IMR-90 (cell line): ENCODE measurements around the gene MBD2. TPM values are rescaled to one million over a fixed set of nuclear protein-coding genes. Genes with fewer than 3 reads are reported as not detected.

ENCODE experiments used
- ATAC-seq: fragments of 200-7000 bp; cut with Tn5 transposase; 2 replicates; pipeline ENCODE4 v1.9.1; 2020; ENCODE audit warnings: low read depth, mild to moderate bottlenecking, moderate library complexity
- BruUV-seq: library from RNA; stranded (reverse); fragments of 400-500 nt; replicated peaks from 2 replicates; lab custom pipeline; 2021; lab: Mats Ljungman, UMichigan
- CTCF ChIA-PET: fragments of 300-600 bp; formaldehyde crosslinking; extraction: SDS; loops from one replicate; lab custom pipeline; 2021; ENCODE audit warnings: antibody characterized with exemption; lab: Yijun Ruan, JAX
- POLR2A ChIA-PET: fragments of 300-600 bp; sonication (Branson Sonifier 250); formaldehyde crosslinking; loops from one replicate; lab custom pipeline; 2022; ENCODE audit warnings: antibody characterized with exemption; ENCODE audit not compliant: unreplicated experiment; lab: Charles Lee
- DNase-seq: peaks from one replicate; pipeline ENCODE4 v3.0.0; 2013
- H2AFZ ChIP-seq: replicated peaks from 2 replicates; pipeline ENCODE3; 2013; ENCODE audit warnings: low read length, mild to moderate bottlenecking; ENCODE audit not compliant: poor library complexity
- H2AK5ac ChIP-seq: 2 replicates; pipeline ENCODE4 v1.6.1; 2013; ENCODE audit warnings: low read depth, low read length, inconsistent platforms
- H2AK9ac ChIP-seq: replicated peaks from 2 replicates; pipeline ENCODE3; 2013; ENCODE audit warnings: mild to moderate bottlenecking, low read depth, low read length, moderate library complexity; ENCODE audit not compliant: poor library complexity
- H2BK120ac ChIP-seq: 2 replicates; pipeline ENCODE4 v1.6.1; 2013; ENCODE audit warnings: low read depth, low read length, inconsistent platforms
- H2BK15ac ChIP-seq: 3 replicates; pipeline ENCODE4 v1.6.1; 2013; ENCODE audit warnings: low read depth, low read length, inconsistent platforms
- H2BK20ac ChIP-seq: 2 replicates; pipeline ENCODE4 v1.6.1; 2013; ENCODE audit warnings: low read depth, mild to moderate bottlenecking, inconsistent platforms, low read length, moderate library complexity
- H2BK5ac ChIP-seq: 2 replicates; pipeline ENCODE4 v1.6.1; 2013; ENCODE audit warnings: mild to moderate bottlenecking, low read depth, low read length, inconsistent platforms; ENCODE audit not compliant: poor library complexity, severe bottlenecking
- H3K14ac ChIP-seq: replicated peaks from 2 replicates; pipeline ENCODE4 v1.6.1; 2013; ENCODE audit warnings: low read depth, low read length, inconsistent platforms
- H3K18ac ChIP-seq: 2 replicates; pipeline ENCODE4 v1.6.1; 2013; ENCODE audit warnings: low read depth, low read length, control low read depth
- H3K23ac ChIP-seq: 2 replicates; pipeline ENCODE4 v1.6.1; 2013; ENCODE audit warnings: low read depth, low read length, inconsistent platforms
- H3K27ac ChIP-seq: 2 replicates; pipeline ENCODE4 v1.5.1; 2013; ENCODE audit warnings: mild to moderate bottlenecking, control low read depth, low read length; ENCODE audit not compliant: insufficient read depth
- H3K27me3 ChIP-seq: 2 replicates; pipeline ENCODE4 v1.6.1; 2013; ENCODE audit warnings: low read length; ENCODE audit not compliant: control insufficient read depth, insufficient read depth
- H3K36me3 ChIP-seq: 2 replicates; pipeline ENCODE4 v1.6.1; 2013; ENCODE audit warnings: low read length, mixed read lengths; ENCODE audit not compliant: control insufficient read depth, insufficient read depth
- H3K4ac ChIP-seq: 2 replicates; pipeline ENCODE4 v1.6.1; 2013; ENCODE audit warnings: low read depth, low read length, inconsistent platforms
- H3K4me1 ChIP-seq: 2 replicates; pipeline ENCODE4 v1.6.1; 2013; ENCODE audit warnings: low read length, mixed read lengths; ENCODE audit not compliant: control insufficient read depth, insufficient read depth
- H3K4me2 ChIP-seq: 2 replicates; pipeline ENCODE4 v1.6.1; 2013; ENCODE audit warnings: low read depth, mild to moderate bottlenecking, control low read depth, low read length, moderate library complexity
- H3K4me3 ChIP-seq: 2 replicates; pipeline ENCODE4 v1.5.1; 2013; ENCODE audit warnings: low read depth, mild to moderate bottlenecking, control low read depth, low read length, moderate library complexity; ENCODE audit not compliant: insufficient read depth
- H3K56ac ChIP-seq: 2 replicates; pipeline ENCODE4 v1.6.1; 2013; ENCODE audit warnings: low read length, inconsistent platforms; ENCODE audit not compliant: insufficient read depth; ENCODE audit errors: extremely low read depth
- H3K79me1 ChIP-seq, 2 experiments: 2 replicates each; pipeline ENCODE4 v1.6.1; 2013; ENCODE audit warnings: low read length in 2 of 2, inconsistent platforms in 1 of 2, low read depth in 1 of 2
- H3K9ac ChIP-seq: 2 replicates; pipeline ENCODE4 v1.6.1; 2013; ENCODE audit warnings: low read depth, low read length, control low read depth
- H3K9me1 ChIP-seq: 2 replicates; pipeline ENCODE4 v1.6.1; 2013; ENCODE audit warnings: low read length, inconsistent platforms; ENCODE audit not compliant: insufficient read depth
- H3K9me3 ChIP-seq: 2 replicates; pipeline ENCODE4 v1.6.1; 2013; ENCODE audit warnings: low read length; ENCODE audit not compliant: control insufficient read depth, insufficient read depth
- H4K20me1 ChIP-seq: 2 replicates; pipeline ENCODE4 v1.6.1; 2013; ENCODE audit warnings: low read length, inconsistent platforms; ENCODE audit not compliant: insufficient read depth
- H4K5ac ChIP-seq: 2 replicates; pipeline ENCODE4 v1.6.1; 2013; ENCODE audit warnings: mild to moderate bottlenecking, low read depth, low read length, control low read depth
- H4K8ac ChIP-seq, 2 experiments: 2 replicates each; pipeline ENCODE4 v1.6.1; 2013; ENCODE audit warnings: low read depth in 2 of 2, low read length in 2 of 2, control low read depth in 1 of 2, inconsistent platforms in 1 of 2
- H4K91ac ChIP-seq: 2 replicates; pipeline ENCODE4 v1.6.1; 2013; ENCODE audit warnings: low read depth, low read length, inconsistent platforms; ENCODE audit not compliant: insufficient read depth
- CEBPB ChIP-seq: IDR thresholded peaks from 2 replicates; pipeline ENCODE4 v1.6.1; 2012; ENCODE audit warnings: low read depth, low read length, improper control_type of control experiment
- MXI1 ChIP-seq: IDR thresholded peaks from 2 replicates; pipeline ENCODE4 v1.6.1; 2012; ENCODE audit warnings: low read depth, mild to moderate bottlenecking, low read length, moderate library complexity, borderline replicate concordance
- NFE2L2 ChIP-seq: fragments of 150-350 bp; IDR thresholded peaks from 2 replicates; pipeline ENCODE4 v1.6.1; 2016; ENCODE audit warnings: low read depth, mild to moderate bottlenecking, low read length
- RFX5 ChIP-seq: IDR thresholded peaks from 2 replicates; pipeline ENCODE4 v1.8.0; 2012; ENCODE audit warnings: low read depth, mild to moderate bottlenecking, low read length, moderate library complexity
- WGBS, 2 experiments: methylation state at CpG; one replicate each; pipeline versions ENCODE4 v1.1.5 to v1.1.7; 2013; ENCODE audit warnings: missing lambda C conversion rate in 2 of 2; ENCODE audit not compliant: insufficient read length in 1 of 2; ENCODE audit errors: extremely low coverage in 2 of 2; 5-methylcytosine and 5-hydroxymethylcytosine counted together
- dilution Hi-C: fragments of 300-500 bp; cut with HindIII; formaldehyde crosslinking; loops from one replicate; pipeline ENCODE4 v1.14.3; 2018; ENCODE audit warnings: low sequenced_read_pairs; ENCODE audit not compliant: unreplicated experiment
- in situ Hi-C: fragments of 300-500 bp; cut with MboI; formaldehyde crosslinking; loops from 3 replicates; pipeline ENCODE4 v1.14.3; 2019; ENCODE audit warnings: low sequenced_read_pairs, inconsistent platforms, mixed read lengths
- intact Hi-C: fragments of 100-400 bp; cut with micrococcal nuclease; formaldehyde crosslinking; loops from 2 replicates; pipeline ENCODE4 v1.10.0; 2022
- polyA plus RNA-seq, 3 experiments: library from polyadenylated mRNA; depleted of rRNA; stranded (reverse); fragments of >200 nt; gene quantifications; 2 replicates each; pipeline ENCODE4 v1.2.3, GENCODE V29; 2012; ENCODE audit warnings: low replicate concordance in 1 of 3
- total RNA-seq: library from RNA; depleted of rRNA; stranded (reverse); fragments of >200 nt; gene quantifications from 2 replicates; pipeline ENCODE4 v1.2.3, GENCODE V29; 2012

MBD2 gene
- total and polyA plus RNA-seq, 2 of the 4 experiments (the other 2 are of a cell fraction): 9.7 to 29.5 TPM

GRCh38 chr18:54187372-54187771 is 37.1 kb downstream of the MBD2 start:
- Histone ChIP-seq H2BK5ac (no peak overlapping the region), H3K36me3 (peaks cover 11% of the 10 kb centered on the region), H3K79me1 (peaks cover 19 to 27% of the 10 kb centered on the region in 2 experiments), H3K4ac (no peak overlapping the region), H3K4me2 (no peak overlapping the region), H3K23ac (no peak overlapping the region), H2BK15ac (no peak overlapping the region), H3K27ac (no peak overlapping the region), H4K20me1 (peaks cover 3% of the 10 kb centered on the region; the same call in 1 of the 2 replicates), H4K91ac (no peak overlapping the region), H2AK5ac (no peak overlapping the region), H4K8ac (no peak overlapping the region), H3K4me3 (no peak overlapping the region), H3K4me1 (no peaks in the 10 kb centered on the region), H4K5ac (no peak overlapping the region), H2AFZ (no peak overlapping the region), H2BK20ac (no peak overlapping the region), H2AK9ac (no peak overlapping the region), H3K27me3 (no peaks in the 10 kb centered on the region), H3K9ac (no peak overlapping the region), H3K18ac (no peak overlapping the region), H3K56ac (no peak overlapping the region), H3K14ac (no peak overlapping the region), H3K9me3 (no peaks in the 10 kb centered on the region), H3K9me1 (0 out of 2 replicates have a peak, but pooled peaks cover 3% of the 10 kb centered on the region), H2BK120ac (no peak overlapping the region)
- intact Hi-C loops: no loop called here
- dilution Hi-C loops: no loop called here
- DNase-seq (no peak), ATAC-seq (no peak)
- no TSS peak for BruUV-seq
- ChIA-PET POLR2A (no interaction called here), CTCF (no interaction called here)
- in situ Hi-C loops: no loop called here
- 100% methylated on average over 1 of the region's 3 CpGs; no CpG with 5 or more reads in 1 of the 2 experiments for WGBS, 2 experiments
- no peak for TF ChIP-seq MXI1
- no peak for TF ChIP-seq RFX5
- no peak for TF ChIP-seq NFE2L2
- TF ChIP-seq CEBPB: no peak
